Sigmoid colon (tissue), 4 donors: Measurements from ENCODE around the gene GDPD1.
"Not testable (repeated sequence)": the region's sequence is repeated elsewhere in the genome, so short reads cannot be mapped to it uniquely, and the experiment has no call there.

Source experiments
- CTCF ChIP-seq, 4 experiments: fragments of 450-650 bp in 3 of 4; fragments of 200-600 bp in 1 of 4; IDR thresholded peaks; one replicate each; pipeline ENCODE4 v1.5.1; 2016 to 2019; ENCODE audit warnings: antibody characterized with exemption in 4 of 4, mild to moderate bottlenecking in 3 of 4, moderate library complexity in 2 of 4
- EP300 ChIP-seq, 4 donors: sonication (generic); formaldehyde crosslinking; IDR thresholded peaks; one replicate each; pipeline ENCODE4 v1.6.1; 2017; ENCODE audit warnings: antibody characterized with exemption in 4 of 4
- POLR2A ChIP-seq, 2 donors: fragments of 450-650 bp; IDR thresholded peaks; one replicate each; pipeline ENCODE4 v1.6.1; 2016; ENCODE audit warnings: antibody characterized with exemption in 2 of 2, mild to moderate bottlenecking in 2 of 2, moderate library complexity in 2 of 2
- POLR2AphosphoS5 ChIP-seq, 4 donors: sonication (generic); formaldehyde crosslinking; IDR thresholded peaks; one replicate each; pipeline ENCODE4 v1.6.1; 2017; ENCODE audit warnings: antibody characterized with exemption in 4 of 4

DNA sequence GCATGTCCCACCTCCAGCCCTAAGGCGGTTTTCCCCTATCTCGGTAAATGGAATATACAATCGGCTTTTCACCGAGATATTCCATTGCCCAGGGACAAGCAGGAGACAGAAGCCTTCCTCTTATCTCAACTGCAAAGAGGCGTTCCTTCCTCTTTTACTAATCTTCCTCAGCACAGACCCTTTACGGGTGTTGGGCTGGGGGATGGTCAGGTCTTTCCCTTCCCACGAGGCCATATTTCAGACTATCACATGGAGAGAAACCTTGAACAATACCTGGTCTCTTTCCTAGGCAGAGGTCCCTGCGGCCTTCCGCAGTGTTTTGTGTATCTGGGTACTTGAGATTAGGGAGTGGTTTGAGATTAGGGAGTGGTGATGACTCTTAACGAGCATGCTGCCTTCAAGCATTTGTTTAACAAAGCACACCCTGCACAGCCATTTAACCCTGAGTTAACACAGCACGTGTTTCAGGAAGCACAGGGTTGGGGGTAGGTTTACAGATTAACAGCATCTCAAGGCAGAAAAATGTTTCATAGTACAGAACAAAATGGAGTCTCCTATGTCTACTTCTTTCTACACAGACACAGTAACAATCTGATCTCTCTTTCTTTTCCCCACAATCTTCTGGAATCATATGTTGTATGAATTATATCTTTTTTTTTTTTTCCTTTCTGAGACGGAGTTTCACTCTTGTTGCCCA is 70.1 kb downstream of the GDPD1 start:
- not testable (repeated sequence) for TF ChIP-seq POLR2A, POLR2AphosphoS5, CTCF, EP300 (IDR thresholded peaks at IDR 0.05)
